NOMO-1 treated with dmso at 0.1 percent for 144 hours (cell line): ENCODE measurements around the gene PGK2.
"Not testable (repeated sequence)": the region's sequence is repeated elsewhere in the genome, so short reads cannot be mapped to it uniquely, and the experiment has no call there.

Experiments
- DNase-seq: peaks from one replicate; lab custom pipeline; 2025; ENCODE audit not compliant: unreplicated experiment; lab: John Stamatoyannopoulos, UW

The PGK2 gene

DNA sequence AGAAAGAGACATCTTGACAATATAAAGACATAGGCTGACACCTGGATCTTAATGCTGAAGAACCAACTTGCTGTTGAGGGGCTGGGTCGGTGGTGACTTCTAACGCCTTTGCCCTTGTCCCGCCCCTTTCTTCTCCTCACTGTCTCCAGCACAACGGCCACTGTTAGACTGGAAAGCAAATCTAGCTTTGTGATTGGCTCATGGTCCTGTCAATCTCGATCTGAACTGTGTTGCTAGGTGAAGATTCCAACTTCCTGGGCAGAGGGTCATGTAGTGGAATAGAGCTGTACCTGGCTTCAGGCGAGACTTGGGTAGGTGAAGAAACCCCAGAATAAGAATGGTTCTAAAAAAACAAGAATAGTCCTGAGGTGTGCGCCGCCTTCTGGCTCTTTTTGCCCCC lies at the start of gene PGK2:
PGK2 (minus strand) TSS at position 110 of the 400 bp plus-strand sequence; CDS start at position 12, 98 bp downstream.
- DNase-seq = no peak

DNA sequence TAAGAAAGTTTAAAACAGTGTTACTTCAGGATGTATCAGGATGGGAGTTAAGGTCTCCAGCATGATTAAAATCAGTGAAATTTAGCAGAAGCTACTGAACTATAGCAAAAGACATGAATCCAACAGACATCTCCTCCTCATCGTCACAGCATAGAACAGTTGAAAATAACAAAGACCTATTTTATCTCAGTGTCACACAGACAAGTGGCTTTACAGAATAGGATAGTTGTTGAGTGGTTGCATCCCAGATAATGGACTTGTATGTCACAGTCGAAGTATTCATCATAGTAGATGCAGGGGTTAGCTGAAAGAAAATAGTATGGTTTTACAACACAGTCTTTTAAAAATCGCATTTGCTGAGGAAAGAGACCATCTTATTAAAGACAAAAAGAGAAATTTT lies 48.1 kb upstream of the PGK2 start:
- DNase-seq = no peak

DNA sequence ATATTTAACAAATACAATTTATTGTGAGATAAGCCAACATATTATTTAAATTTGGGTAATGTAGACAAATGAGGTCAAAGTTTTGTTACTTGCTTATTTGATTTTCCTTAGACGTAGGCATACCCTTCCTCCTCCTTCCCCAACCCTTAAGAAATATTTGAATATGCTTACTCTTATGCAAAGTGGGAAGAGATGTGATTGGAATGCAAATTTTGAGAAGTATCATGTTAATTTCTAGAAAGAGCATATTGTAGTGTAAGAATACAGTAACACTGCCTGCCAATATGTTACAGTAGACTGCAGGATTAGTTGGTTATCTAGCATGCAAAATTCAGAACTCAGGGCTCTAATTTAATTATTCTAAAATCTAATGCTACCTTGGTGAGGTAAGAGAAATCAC lies 46.3 kb upstream of the PGK2 start:
- no peak for DNase-seq

DNA sequence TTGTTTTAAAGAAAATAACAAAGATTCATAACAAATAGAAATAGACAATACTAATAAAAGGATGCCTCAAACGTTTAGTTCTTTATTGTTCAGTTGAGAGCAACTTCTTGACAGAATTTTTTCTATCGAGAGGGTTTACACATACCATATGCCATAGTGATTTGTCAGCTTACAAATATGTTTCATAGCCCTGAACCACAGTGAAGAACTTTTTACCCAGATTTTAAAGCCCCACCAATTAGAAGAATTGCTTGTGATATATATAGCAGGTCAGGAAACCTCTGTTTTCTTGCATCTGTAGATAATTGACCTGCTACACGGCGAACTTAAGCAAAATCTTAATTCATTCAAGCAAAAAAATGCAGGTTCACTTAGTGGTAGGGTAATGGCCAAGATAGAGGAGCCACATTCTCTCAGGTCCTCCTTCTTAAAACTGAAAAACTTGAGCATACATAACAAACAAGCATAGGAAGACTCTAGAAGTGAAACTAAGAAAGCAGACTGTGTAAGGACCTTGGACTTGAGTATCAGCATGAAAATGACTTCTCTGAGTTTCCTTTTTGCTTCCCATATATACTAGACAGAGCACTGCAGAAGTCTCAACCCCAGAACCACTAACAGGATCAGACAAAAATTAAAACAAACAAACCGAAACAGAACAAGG lies 39.8 kb upstream of the PGK2 start:
- no peak for DNase-seq

DNA sequence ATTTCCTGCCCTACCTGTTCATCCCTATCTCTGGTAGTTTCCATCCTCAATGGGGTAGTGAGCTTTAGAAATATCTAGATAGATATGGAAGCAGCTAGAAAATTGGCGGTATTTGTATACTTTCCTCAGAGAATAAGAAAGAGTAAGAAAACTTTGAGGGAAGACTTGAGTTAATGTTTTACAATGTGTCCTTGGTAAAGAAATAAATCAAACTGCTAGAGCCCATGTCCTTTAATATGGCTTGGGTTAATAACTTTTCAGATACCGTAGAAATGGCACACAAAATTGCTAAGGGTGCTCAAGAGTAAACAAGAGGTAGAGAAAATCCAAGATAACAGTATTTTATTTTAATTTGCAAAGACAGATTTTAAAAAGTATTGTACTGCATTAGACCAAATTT lies 28.1 kb upstream of the PGK2 start:
- DNase-seq = no peak

DNA sequence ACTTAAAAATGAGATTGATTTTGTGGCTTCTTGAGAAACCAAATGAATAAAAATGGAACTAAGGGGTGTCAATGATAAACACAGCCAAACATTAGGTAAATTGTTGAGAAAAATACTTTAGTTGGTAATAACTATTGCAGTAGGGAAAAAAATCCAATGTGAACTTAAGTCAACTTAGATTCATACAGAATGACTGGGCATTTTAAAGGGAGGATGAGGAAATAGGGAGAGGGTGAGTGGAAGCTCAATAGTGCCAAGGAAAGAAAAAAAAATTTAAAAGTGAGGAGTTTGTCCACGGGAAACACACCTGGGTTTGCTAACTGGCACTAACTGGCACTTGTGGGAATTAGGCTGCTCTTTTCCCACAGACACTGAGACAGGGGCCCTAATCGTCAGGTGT lies 26.2 kb upstream of the PGK2 start:
- DNase-seq = no peak

DNA sequence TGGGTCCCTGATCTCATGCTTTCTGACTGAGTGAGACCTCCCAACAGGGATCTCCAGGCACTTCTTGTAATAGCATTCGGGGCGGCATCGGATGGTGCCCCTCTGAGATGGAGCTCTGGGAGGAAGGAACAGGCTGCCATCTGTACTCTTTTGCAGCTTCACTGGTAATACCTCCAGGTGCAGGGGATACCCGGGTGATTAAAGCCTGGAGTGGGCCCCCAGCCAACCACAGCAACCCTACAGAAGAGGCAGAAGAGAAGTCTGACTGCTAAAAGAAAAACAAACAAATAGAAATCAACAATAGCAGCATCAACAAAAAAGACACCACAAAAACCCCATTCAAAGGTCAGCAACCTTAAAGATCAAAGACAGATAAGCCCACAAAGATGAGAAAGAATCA lies 19.1 kb upstream of the PGK2 start:
- DNase-seq = no peak

DNA sequence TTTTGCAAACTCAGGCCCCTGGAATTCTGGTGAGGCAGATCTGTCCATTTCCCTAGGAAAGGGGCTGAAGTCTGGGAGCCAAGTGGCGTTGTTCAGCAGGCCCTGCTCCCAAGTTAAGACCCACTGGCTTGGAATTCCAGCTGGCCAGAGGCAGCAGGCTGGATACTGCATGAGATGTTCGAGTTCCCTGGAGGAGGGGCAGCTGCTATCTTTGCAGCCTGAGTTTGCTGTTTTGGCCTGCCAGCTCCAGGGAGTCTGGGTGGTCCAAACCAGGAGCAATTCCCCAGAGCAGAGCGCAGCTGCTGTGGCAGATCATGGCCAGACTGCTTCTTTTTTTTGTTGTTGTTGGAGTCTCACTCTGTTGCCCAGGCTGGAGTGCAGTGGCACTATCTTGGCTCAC lies 18.2 kb upstream of the PGK2 start:
- no peak for DNase-seq

DNA sequence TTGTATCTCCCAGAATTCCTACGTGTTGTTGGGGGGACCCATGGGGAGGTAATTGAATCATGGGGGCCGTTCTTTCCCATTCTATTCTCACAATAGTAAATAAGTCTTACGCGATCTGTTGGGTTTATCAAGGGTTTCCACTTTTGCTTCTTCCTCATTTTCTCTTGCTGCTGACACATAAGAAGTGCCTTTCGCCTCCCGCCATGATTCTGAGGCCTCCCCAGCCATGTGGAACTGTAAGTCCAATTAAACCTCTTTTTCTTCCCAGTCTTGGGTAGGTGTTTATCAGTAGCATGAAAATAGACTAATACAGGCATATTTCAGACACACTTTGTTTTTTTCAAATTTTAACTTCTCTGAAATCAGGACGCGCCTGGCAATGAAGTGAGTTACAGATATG lies 14.4 kb upstream of the PGK2 start:
- DNase-seq = no peak

DNA sequence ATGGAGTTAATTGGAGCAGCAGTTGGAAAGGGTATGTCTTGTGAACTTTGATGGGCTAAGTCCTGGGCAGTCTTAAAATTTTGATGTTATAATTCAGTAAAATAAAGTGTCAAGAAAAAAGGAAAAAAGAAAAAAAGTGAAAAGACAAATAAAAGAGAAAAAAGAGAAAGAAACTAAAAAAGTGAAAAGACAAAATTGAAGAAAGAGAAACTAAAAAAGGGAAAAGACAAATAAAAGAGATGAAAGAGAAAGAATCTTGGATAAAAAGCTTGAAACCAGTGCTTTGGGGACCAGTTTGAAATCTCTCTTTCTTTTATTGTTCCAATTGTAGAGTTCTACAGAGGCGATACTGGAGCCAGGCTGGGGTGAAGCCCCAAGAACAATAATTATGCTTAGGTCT lies 12.0 kb upstream of the PGK2 start:
- DNase-seq = no peak

DNA sequence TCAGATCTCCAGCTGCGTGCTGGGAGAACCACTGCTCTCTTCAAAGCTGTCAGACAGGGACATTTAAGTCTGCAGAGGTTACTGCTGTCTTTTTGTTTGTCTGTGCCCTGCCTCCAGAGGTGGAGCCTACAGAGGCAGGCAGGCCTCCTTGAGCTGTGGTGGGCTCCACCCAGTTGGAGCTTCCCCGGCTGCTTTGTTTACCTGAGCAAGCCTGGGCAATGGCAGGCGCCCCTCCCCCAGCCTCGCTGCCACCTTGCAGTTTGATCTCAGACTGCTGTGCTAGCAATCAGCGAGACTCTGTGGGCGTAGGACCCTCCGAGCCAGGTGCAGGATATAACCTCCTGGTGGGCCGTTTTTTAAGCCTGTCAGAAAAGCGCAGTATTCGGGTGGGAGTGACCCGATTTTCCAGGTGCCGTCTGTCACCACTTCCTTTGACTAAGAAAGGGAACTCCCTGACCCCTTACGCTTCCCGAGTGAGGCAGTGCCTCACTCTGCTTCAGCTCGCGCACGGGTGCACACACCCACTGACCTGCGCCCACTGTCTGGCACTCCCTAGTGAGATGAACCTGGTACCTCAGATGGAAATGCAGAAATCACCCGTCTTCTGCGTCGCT lies 9.9 kb upstream of the PGK2 start:
- not testable (repeated sequence) for DNase-seq

DNA sequence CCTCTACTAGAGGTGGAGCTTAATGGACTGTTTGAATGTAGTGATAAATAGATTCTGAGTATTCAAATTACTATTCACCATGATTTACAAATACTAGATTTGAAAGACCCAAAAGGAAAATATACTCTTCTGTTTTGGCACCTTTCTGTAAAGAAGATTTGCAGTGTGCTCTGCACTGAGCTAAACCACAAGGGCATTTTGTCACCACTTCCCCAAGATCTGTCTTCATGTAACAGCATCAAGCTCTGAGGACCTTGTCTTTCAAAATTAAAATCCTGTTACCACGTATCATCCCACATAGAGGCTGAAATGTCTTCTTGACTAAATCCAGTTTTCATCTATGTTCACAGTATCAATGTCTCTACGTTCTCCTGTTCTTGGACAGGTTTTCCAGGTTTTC lies 3.3 kb upstream of the PGK2 start:
- DNase-seq = no peak

DNA sequence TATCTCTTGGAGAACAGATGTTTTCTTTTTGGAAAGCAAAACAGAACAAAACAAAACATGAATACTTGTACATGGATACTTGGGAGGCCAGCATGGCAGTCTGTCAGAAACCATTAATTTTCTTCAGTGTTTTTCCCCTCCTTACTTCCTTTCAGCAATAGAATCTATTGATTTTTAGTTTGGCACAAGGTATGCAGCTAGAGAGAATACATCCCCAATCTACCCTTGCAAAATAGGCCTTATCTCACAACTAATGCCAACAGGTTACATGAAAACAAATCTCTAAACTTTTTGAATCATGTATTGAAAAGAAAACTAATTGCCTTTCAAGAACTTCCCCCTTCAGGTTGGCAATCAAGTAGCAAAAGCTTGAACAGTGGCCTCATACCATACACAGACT lies 2.8 kb downstream of the PGK2 start:
- no peak for DNase-seq

DNA sequence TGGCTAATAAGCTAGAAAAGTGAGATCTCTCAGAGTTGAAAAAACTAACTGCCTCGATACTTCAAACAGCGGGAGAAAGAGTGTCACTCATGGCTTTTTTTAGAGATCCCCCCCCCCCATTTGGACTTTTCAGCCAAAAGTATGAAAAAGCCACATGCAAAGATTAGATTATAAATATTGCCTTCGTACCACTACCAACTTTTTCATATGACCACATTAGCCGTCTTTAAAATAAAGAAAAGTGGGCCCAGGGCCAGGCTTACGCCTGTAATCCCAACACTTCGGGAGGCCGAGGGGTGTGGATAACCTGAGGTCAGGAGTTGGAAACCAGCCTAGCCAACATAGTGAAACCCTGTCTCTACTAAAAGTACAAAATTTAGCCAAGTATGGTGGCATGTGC lies 4.4 kb downstream of the PGK2 start:
- no peak for DNase-seq

DNA sequence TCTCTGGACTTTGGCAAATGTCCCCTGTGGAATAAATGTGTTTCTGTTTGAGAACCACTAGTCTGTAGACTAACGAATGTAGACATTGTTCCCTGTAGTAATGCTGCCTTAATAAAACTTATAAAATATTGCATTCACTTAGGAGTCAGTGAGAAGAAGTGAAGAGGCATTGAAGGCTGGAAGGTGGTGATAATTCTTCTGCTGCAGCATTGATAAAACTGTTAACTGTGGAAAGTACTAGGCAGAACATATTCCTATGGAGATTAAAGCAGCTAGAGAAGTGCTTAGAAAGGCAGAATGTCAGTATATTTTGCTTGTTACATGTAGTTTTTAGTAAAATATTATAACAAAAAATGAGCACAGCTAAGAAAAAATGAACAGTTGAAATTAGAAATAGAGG lies 4.8 kb downstream of the PGK2 start:
- DNase-seq = no peak

DNA sequence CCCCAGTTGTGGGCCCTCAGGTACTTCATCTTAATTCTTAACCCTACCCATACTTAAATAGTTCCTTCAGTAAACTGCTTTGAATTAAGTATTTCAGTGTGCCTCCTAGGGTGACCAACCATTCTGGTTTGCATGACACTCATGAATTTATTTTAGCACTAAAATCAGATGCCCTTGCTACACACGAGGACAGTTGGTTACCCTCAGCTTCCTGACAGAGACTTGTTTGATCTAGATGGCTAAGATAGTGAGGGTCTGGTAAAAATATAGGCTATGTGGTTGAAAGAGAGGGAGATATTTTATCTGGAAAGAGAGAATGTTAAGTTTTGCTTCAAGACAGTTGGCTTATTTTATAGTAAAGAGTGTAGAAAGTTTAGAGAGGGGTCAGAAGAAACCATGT lies 10.6 kb downstream of the PGK2 start:
- DNase-seq = no peak

DNA sequence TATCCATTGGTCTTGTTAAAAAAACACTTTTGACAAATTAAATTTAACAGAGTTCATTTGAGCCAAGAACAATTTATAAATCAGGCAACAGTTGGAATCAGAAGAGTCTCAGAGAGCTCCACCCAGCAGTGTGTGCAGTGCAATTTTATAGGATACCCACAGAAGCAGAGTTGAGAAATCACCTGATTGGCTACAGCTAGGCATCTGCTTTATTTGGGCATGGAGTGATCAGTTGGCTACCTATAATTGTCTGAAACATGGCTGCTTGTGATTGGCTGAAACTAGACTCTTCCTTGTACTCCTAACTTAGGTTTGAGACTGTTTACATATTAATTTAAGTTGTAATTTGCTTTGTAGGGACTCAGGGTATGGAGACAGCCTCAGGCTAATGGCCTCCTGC lies 12.0 kb downstream of the PGK2 start:
- DNase-seq = no peak

DNA sequence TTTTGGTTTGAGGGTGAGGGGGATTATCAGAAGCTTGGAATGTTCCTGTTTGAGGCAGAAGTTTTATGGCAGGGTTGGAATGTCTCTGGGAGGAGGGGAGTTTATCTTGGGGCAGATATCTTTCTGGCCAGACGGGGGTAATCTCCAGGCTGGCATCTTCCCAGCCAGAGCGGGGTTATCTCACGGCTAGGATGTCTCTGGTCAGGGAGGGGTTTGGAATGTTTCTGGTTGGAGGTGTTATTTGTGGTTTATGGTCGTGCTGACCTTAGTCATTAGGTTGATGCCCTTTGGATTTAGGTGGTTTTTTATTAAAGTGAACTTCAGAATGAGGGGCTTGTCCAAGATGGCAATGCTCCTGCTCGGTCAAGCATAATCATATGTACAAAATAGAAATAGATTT lies 14.8 kb downstream of the PGK2 start:
- no peak for DNase-seq

DNA sequence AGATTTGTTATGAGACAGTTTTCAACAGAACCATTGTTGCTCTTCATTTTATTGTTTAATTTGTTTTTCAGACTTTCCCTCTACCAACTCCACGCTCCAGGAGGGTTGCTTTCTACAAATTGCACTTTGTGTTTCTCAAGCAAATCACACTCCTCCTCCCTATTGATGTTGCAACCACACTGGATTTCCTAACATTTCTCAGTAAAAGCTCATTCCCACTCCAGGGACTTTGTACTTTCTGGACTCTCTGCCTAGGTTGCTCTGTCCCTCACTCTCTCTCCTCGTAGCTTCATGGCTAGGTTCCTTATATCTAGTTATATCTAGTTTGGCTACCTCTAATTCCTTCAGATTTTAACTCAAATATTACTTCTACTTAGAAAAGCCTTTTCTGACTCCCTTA lies 20.3 kb downstream of the PGK2 start:
- no peak for DNase-seq

DNA sequence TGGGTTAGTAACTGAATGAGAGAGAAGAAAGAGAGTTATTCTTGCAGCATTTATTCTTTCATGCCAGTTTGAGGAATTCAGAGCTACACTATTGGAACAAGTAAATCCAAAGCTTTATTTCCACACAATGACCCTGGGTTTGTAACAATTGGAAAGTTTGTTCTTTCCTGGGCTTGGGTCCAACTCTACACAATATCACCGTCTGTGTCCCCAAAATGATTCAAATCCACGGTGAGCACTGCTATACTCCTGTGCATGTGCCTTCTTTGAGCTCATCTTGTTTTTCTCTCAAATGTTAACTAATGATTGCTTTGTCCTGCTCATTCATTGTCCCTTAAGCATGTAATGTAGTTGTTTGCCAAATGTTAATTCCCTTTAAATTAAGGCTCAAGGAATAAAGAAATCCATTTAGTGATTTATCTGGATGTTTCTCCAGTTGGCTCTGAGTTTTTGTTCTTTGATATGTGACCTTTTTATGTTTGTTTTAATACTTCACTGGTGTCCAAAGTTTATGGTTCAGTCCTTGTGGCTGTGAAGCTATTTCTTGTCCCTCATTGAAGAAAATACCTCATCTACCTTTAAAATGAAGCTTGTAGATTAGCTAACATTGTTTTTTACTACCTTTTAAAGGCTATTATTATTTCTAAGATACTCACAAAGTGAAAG lies 22.4 kb downstream of the PGK2 start:
- DNase-seq = no peak

DNA sequence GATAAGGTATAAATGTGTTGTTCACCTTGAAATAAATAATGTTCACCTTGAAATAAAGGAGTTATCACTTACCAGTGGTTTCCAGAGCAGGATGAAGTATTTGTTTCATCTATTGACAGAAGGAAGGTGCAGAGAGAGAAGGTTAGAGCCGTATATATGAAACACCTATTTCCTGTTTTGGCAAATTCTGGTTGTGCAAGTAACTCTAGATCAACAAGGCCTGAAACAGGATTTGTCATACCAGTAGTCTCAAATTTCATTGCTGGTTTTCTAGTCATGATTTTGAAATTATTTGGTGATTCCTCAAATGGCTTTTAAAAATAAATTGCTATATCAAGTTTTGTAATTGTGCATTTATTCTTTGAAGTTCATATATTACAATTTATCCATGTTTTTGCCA lies 42.8 kb downstream of the PGK2 start, which contains the start of gene CRISP3:
CRISP3 (minus strand) TSS at position 130 of the 400 bp plus-strand sequence; CDS start at position 109, 21 bp downstream.
- DNase-seq = no peak

DNA sequence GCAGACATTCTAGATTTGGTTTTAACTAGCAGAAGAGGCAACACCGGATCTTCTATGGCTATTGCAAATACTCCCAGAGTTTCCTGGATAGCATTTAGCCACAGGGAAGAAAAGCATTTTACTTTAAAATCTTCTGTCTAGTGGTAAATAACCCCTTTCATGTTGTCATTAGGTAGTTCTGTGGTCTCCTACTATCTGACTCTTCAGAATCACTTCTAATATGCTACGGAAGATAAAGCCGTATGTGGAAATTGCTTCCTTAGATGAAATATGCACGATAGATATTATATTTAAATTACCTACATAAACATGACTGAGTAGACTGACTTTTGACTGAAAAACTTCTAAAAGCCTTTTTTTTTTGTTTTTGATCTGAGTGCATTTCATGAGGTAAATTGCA lies 43.7 kb downstream of the PGK2 start:
- no peak for DNase-seq

DNA sequence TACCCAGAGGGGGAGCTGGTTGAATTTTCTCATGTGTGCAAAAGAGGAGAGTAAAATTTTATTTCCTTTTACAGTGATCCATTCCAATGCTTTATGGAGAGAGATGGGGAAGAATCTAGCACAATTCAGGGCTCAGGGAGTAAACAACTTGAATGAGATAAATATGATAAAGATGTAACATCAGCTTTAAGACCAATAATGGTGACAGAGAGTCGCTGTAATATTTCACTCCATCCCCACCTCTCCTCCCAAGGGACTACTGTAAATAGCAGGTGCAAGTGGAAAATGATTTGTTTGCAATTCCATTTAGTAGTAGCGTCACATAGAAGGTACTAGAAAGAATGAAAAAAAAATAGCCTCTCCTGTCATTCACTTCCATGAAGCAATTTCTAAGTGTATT lies 47.7 kb downstream of the PGK2 start:
- no peak for DNase-seq
